ENCODE results near the gene MAN1C1. TPM values are rescaled to one million over a fixed set of nuclear protein-coding genes. Genes with fewer than 3 reads are reported as not detected.

The MAN1C1 gene
- total RNA-seq, 1 donor from 2014 or later = 20.4 TPM

- no peak overlapping the region for H3K27ac ChIP-seq
- TF ChIP-seq CTCF (IDR thresholded peaks at IDR 0.05) = no peak
- H3K4me1 ChIP-seq = peaks cover 14% of the 10 kb centered on the region
- DNase-seq (no peak), ATAC-seq (no peak)
- no peaks in the 10 kb centered on the region for H3K36me3 ChIP-seq
- no peaks in the 10 kb centered on the region for H3K27me3 ChIP-seq (ENCODE audit: low read depth)
- H3K4me3 ChIP-seq = no peak overlapping the region
- H3K9me3 ChIP-seq = no peaks in the 10 kb centered on the region
- intact Hi-C loops (cut with DNase I) = no loop called here
These were observed 97.9 kb downstream of the MAN1C1 start for GRCh38 chr1:25714372-25714931.

GRCh38 chr1:25715888-25716287, 99.3 kb downstream of the MAN1C1 start:
- ATAC-seq (no peak), DNase-seq (no peak)
- Histone ChIP-seq H3K36me3 (no peaks in the 10 kb centered on the region), H3K4me3 (no peak overlapping the region), H3K27ac (no peak overlapping the region), H3K9me3 (no peaks in the 10 kb centered on the region), H3K27me3 (ENCODE audit: low read depth) (no peaks in the 10 kb centered on the region), H3K4me1 (peaks cover 14% of the 10 kb centered on the region)
- no peak for TF ChIP-seq CTCF (IDR thresholded peaks at IDR 0.05)
- intact Hi-C loops (cut with DNase I) = no loop called here

GRCh38 chr1:25716320-25716719, 99.7 kb downstream of the MAN1C1 start:
- intact Hi-C loops (cut with DNase I) = no loop called here
- no peak overlapping the region for H3K27ac ChIP-seq
- H3K36me3 ChIP-seq = no peaks in the 10 kb centered on the region
- no peak for DNase-seq
- no peak for ATAC-seq
- peaks cover 10% of the 10 kb centered on the region for H3K4me1 ChIP-seq
- no peak overlapping the region for H3K4me3 ChIP-seq
- no peak for TF ChIP-seq CTCF (IDR thresholded peaks at IDR 0.05)
- H3K9me3 ChIP-seq = no peaks in the 10 kb centered on the region
- no peaks in the 10 kb centered on the region for H3K27me3 ChIP-seq (ENCODE audit: low read depth)

GRCh38 chr1:25718732-25719131, 102.1 kb downstream of the MAN1C1 start:
- H3K4me1 ChIP-seq = no peaks in the 10 kb centered on the region
- no peaks in the 10 kb centered on the region for H3K27me3 ChIP-seq (ENCODE audit: low read depth)
- ATAC-seq (no peak), DNase-seq (no peak)
- H3K27ac ChIP-seq = no peak overlapping the region
- no peaks in the 10 kb centered on the region for H3K36me3 ChIP-seq
- H3K4me3 ChIP-seq = no peak overlapping the region
- no peak for TF ChIP-seq CTCF (IDR thresholded peaks at IDR 0.05)
- no peaks in the 10 kb centered on the region for H3K9me3 ChIP-seq
- intact Hi-C loops (cut with DNase I) = no loop called here

- no peak overlapping the region for H3K4me3 ChIP-seq
- H3K9me3 ChIP-seq = no peaks in the 10 kb centered on the region
- TF ChIP-seq CTCF (IDR thresholded peaks at IDR 0.05) = no peak
- no peak overlapping the region for H3K27ac ChIP-seq
- H3K27me3 ChIP-seq (ENCODE audit: low read depth) = no peaks in the 10 kb centered on the region
- no peaks in the 10 kb centered on the region for H3K36me3 ChIP-seq
- ATAC-seq (no peak), DNase-seq (no peak)
- intact Hi-C loops (cut with DNase I) = no loop called here
- H3K4me1 ChIP-seq = no peaks in the 10 kb centered on the region
These were observed 104.0 kb downstream of the MAN1C1 start for GRCh38 chr1:25720624-25721023.
